Measurements from ENCODE around the gene ARL5A.

ARL5A gene

DNA sequence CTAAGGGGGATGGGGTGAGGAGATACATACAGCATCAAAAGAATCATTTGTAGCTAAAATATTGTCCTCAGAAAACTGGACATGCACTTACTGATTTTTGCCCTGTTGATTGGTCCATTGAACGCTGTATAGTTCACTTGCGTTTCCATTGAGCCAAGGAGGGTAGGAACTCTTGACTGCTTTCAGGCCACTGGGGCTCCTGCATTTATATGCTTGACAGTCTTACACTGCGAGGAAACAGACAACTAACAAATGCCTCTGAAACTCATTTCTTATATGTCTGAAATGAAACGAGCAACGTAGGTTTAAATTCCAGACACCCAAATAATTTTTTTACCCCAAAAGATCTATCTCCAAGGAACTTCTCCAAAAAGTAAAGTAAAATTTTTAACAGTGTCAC, 42.1 kb downstream of the ARL5A start:
- TF ChIP-seq, protein P1, sequence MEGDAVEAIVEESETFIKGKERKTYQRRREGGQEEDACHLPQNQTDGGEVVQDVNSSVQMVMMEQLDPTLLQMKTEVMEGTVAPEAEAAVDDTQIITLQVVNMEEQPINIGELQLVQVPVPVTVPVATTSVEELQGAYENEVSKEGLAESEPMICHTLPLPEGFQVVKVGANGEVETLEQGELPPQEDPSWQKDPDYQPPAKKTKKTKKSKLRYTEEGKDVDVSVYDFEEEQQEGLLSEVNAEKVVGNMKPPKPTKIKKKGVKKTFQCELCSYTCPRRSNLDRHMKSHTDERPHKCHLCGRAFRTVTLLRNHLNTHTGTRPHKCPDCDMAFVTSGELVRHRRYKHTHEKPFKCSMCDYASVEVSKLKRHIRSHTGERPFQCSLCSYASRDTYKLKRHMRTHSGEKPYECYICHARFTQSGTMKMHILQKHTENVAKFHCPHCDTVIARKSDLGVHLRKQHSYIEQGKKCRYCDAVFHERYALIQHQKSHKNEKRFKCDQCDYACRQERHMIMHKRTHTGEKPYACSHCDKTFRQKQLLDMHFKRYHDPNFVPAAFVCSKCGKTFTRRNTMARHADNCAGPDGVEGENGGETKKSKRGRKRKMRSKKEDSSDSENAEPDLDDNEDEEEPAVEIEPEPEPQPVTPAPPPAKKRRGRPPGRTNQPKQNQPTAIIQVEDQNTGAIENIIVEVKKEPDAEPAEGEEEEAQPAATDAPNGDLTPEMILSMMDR (conservative IDR thresholded peaks at IDR 0.05): no peak
- no peak for TF ChIP-seq ZFX (IDR thresholded peaks at IDR 0.05)
- H3K27ac ChIP-seq: no peak overlapping the region

DNA sequence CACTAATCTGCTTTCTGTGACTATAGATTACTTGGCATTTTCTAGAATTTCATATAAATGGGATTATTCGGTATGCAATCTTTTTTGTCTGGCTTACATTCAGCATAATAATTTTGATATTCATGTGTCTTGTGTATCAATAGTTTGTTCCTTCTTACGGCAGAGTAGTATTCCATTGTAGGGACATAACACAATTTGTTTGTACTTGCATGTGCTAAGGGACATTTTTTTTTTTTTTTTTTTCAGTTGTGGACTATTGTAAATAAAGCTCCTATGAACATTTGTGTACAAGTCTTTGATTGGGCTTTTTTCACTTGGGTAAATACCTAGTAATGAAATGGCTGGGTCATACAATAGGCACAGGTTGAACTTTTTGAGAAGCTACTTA, 45.1 kb downstream of the ARL5A start:
- TF ChIP-seq ZFX (IDR thresholded peaks at IDR 0.05): no peak
- TF ChIP-seq, protein P1 (conservative IDR thresholded peaks at IDR 0.05): no peak
- H3K27ac ChIP-seq: no peak overlapping the region

DNA sequence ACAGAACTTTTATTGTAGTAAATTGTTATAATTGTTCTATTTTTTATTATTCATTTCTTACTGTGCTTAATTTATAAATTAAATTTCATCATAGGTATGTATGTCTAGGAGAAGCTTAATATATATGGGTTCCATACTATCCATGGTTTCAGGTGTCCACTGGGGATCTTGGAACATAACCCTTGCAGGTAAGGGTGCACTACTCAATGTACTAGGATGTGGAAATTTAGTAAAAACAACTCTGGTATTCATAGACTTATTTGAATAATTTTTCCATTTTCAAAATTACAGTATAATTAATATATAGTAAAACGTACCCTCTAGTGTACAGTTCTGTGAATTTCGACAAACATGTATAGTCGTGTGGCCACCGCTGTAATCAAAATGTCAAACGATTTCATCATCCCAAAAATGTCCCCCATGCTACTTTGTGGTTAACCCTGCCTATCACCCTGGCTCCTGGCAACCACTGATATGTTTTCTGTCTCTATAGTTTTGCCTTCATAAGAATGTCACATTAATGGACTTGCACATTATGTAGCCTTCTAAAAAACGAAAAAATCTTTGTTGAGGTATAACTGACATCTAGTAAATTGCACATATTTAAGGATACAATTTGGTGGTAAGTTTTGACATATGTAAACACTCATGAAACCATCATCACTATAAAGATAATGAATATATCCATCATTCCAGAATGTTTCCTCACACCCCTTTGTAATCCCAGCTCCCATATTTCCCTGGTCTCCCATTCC, 45.7 kb downstream of the ARL5A start:
- no peak for TF ChIP-seq ZFX (IDR thresholded peaks at IDR 0.05)
- TF ChIP-seq, protein P1 (conservative IDR thresholded peaks at IDR 0.05): no peak
- H3K27ac ChIP-seq: no peak overlapping the region

DNA sequence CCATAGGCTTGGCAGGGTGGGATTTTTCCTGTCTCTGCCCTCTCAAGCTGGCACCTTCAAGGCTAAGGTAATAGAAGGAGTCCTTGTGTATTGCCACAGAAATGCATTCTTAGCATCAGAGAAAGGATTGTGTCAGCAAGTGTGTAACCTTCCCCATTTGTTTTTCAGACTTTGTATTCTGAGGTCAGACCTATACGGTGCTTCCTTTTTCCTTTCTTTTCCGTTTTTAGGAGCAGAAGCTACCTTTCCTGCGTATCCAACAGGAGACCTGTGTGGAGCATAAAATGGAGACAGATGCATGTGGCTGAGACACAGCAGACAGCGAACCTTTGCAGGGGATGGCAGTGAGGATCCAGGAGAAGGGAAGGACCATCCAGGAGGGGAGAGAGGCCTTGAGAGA, 46.6 kb downstream of the ARL5A start:
- TF ChIP-seq, protein P1 (conservative IDR thresholded peaks at IDR 0.05): no peak
- no peak for TF ChIP-seq ZFX (IDR thresholded peaks at IDR 0.05)
- no peak overlapping the region for H3K27ac ChIP-seq

DNA sequence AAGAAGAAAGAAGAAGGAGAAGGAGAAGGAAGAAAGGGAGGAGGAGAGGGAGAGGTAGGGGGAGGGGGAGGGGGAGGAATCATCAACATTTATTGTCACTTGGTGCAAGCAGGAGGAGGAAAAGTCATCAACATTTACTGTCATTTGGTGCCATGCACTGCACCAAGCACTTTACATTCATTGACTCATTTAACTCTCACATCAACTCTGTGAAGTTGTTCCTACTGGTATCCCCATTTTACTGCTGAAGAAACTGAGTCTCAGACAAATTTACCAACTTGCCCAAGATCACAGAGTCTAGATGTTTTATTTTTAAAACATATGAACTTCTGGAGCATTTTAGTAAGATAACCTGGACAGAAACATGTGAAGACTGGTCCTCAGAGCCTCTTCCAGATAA, 47.3 kb downstream of the ARL5A start:
- no peak for TF ChIP-seq ZFX (IDR thresholded peaks at IDR 0.05)
- H3K27ac ChIP-seq: no peak overlapping the region

DNA sequence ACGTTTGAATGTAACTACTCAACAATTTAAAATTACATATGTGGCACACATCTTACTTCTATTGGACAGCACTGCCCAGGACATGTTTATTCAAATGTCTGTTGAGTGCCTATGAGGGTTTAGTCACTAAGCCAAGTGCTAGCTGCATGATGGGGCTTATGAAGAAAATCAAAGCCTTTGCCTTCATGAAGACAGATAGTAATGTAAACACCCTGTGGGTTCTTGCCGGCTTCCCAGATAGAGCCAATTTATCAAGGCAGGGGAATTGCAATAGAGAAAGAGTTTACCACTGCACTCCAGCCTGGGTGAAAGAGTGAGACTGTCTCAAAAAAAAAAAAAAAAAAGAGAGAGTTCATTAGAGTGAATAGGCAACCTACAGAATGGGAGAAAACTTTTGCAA, 50.3 kb downstream of the ARL5A start:
- TF ChIP-seq, protein P1 (conservative IDR thresholded peaks at IDR 0.05): no peak; the same call in 1 of the 2 replicates
- TF ChIP-seq ZFX (IDR thresholded peaks at IDR 0.05): no peak
- no peak overlapping the region for H3K27ac ChIP-seq

DNA sequence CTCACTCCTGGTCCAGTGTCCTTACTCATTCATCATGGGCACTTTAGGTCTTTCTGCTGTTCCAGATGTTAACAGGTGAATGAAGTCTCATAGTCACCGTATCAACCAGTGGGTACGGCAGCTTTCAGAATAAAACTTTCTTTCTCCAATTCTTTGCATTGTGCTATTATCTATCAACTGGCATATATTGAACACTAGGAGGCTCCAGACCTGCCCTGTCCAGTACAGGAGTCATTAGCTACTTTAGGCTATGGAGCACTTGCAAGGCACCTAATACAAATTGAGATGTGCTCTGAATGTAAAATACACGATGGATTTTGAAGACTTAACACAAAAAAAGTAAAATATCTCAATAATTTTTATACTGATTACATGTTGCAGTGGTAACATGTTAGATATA, 50.7 kb downstream of the ARL5A start:
- no peak overlapping the region for H3K27ac ChIP-seq
- TF ChIP-seq ZFX (IDR thresholded peaks at IDR 0.05): no peak
- TF ChIP-seq, protein P1 (conservative IDR thresholded peaks at IDR 0.05): peak; percentile 27

DNA sequence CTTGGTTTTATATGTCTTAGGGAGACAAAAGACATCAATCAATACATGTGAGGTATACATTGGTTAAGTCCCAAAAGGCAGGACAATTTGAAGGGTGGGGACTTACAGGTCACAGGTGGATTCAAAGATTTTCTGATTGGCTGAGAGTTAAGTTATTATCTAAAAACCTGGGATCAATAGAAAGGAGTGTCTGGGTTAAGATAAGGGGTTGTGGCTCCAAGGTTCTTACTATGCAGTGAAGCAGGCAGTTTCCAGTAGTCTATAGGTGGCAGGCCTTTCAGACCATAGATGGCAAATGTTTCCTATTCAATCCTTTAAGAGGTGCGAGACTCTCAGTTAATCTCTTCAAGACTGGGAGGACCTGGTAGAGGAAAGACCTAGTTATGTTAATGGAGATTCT, 51.9 kb downstream of the ARL5A start:
- no peak overlapping the region for H3K27ac ChIP-seq
- TF ChIP-seq, protein P1 (conservative IDR thresholded peaks at IDR 0.05): no peak
- TF ChIP-seq ZFX (IDR thresholded peaks at IDR 0.05): no peak

Data from C4-2B (cell line).